Measurements from ENCODE around the gene ZNF518B. TPM values are rescaled to one million over a fixed set of nuclear protein-coding genes. Genes with fewer than 3 reads are reported as not detected.

ZNF518B gene, protein sequence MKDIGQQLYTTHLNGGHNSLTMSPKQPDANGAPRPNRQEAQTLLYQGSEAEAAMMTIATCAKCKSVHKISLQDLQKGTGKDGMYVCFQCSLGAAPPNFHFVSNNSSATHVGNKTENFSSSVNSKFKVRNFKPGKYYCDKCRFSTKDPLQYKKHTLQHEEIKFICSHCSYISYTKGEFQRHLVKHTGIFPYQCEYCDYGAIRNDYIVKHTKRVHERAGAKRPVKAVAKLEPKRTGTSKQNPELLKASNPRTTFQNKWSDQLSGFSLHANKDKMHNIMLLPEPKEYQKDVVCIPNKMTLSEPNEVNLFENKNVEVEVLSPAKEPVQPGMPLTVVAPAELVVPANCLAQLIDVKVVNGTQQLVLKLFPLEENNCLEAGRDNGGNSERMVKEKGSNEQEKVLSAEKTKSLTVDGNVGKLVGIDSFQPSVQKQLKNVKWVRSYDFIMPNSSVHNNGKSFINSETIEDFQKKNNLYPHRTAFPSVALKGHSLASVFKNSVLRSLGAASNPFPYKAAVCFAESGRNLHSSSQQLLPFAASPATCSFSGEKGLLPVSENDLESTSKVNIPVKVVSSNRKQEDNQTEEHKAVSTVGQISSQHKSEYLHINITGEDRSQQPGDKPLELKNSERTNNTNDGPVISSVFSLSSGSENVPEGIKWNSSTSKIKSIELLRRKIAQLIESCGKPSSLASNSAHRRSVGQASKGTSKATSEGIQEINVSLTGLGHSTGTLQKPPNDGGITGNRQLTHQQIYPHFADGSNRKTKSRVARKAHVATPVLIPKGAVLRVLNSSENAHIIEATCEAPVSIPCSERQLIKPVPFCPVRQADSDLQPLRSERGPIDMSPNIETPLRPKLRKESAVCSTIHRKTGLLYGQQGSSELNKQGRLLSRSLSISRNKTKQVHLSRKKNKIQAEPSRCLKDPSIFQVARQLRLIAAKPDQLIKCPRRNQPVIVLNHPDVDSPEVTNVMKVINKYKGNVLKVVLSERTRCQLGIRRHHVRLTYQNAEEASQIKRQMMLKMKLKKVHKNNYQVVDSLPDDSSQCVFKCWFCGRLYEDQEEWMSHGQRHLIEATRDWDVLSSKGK
- total RNA-seq (27.5 and 35.2 TPM in 2 replicates), polyA plus RNA-seq (15.8 and 17.0 TPM in 2 replicates)

DNA sequence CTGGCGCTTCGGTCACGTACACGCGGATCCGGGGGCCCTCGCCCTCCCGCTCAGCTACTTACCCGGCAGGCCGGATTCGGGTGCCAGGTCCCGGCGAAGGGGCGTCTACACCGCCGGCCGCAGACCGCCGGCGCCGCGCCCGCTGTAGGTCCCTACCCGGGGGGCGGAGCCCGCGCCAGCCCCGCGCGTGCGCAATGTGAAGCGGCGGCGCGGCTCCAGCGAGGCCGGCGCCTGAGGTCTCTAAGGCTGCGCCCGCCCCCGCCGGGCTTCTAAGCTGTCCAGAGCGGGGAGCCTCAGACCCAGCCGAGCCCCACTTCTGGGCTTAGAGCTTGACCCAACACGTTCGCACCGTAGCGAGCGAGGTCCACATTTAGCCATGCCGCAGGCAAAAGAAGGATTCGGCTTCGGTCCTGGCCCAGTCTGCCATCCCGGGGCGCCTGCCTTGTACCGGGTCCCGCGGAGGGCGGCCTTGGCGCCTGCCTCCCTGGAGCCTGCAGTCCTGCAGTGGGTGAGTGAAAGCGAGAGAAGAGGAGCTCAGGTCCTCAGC lies at the start of gene ZNF518B:
ZNF518B (minus strand) TSS at position 172 of the 547 bp plus-strand sequence. CDS start 11,098 bp downstream, outside the sequence.
- Histone ChIP-seq H3K27me3 (peaks cover 33% of the 10 kb centered on the region), H3K36me3 (peaks cover 6% of the 10 kb centered on the region), H3K27ac (no peak within 1 kb of the TSS), H3K4me1 (ENCODE audit: low read depth) (no peaks in the 10 kb centered on the region), H3K4me3 (peak within 1 kb of the TSS; percentile 30), H3K9me3 (ENCODE audit: low read depth) (no peaks in the 10 kb centered on the region)
- peak; percentile 59 to 81 for DNase-seq (ENCODE audit: low read depth in 1 of 2, low spot score in 1 of 2)
- TF ChIP-seq, protein P1, sequence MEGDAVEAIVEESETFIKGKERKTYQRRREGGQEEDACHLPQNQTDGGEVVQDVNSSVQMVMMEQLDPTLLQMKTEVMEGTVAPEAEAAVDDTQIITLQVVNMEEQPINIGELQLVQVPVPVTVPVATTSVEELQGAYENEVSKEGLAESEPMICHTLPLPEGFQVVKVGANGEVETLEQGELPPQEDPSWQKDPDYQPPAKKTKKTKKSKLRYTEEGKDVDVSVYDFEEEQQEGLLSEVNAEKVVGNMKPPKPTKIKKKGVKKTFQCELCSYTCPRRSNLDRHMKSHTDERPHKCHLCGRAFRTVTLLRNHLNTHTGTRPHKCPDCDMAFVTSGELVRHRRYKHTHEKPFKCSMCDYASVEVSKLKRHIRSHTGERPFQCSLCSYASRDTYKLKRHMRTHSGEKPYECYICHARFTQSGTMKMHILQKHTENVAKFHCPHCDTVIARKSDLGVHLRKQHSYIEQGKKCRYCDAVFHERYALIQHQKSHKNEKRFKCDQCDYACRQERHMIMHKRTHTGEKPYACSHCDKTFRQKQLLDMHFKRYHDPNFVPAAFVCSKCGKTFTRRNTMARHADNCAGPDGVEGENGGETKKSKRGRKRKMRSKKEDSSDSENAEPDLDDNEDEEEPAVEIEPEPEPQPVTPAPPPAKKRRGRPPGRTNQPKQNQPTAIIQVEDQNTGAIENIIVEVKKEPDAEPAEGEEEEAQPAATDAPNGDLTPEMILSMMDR (IDR thresholded peaks at IDR 0.05; ENCODE audit: low read depth, low read length), result no peak

DNA sequence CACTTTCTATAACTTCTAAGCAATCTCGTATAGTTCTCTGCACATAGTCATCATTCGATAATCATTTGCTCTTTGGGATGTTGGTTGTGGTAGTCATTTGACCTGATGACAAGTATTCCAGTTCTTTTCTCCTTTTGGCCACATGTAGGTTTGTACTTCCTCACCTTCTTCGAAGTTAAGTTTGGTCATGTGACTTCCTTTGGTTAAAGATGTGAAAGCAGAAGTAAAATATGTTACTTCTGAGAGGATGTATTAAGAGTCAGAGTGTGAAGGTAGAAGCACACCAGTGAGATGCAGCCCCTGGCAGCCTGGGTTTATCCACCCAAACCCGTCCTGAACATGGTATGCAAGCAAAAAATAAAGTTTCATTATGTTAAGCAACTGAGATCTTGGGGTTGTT lies 48.9 kb upstream of the ZNF518B start:
- Histone ChIP-seq H3K27ac (no peak overlapping the region), H3K4me1 (ENCODE audit: low read depth) (no peaks in the 10 kb centered on the region)
- TF ChIP-seq, protein P1 (IDR thresholded peaks at IDR 0.05; ENCODE audit: low read depth, low read length), result no peak

DNA sequence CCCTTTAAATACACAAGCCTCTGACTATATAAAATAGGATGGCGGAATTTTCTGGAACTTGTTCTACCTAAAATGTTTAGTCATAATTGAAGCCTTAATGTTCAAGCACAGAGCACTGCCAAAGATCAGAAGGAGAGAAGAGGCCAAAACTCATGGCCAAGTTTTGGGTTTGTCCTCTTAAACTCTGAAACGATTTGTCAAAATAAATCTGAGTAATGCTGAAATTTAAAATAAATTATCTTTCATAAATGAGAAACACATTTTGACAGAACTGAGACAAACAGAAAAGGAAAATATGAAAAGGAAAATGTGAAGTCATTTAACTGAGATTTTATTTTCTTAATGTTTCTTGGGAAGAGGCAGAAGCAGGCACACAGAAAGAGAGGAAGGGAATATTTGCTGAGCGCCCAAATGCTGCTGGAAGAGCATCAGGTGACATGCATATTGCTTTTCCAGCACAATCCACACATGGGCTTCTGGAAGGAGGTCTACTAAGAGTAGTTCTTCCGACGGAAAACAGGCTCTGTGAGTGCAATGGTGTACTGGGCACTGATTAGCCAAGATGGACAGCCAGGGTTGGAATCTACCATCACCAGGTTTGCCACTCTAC lies 47.4 kb upstream of the ZNF518B start:
- TF ChIP-seq, protein P1 (IDR thresholded peaks at IDR 0.05; ENCODE audit: low read depth, low read length), result no peak
- DNase-seq (ENCODE audit: low read depth in 1 of 2, low spot score in 1 of 2), result no peak
- Histone ChIP-seq H3K9me3 (ENCODE audit: low read depth) (no peaks in the 10 kb centered on the region), H3K27ac (no peak overlapping the region), H3K27me3 (no peaks in the 10 kb centered on the region), H3K4me3 (no peak overlapping the region), H3K4me1 (ENCODE audit: low read depth) (no peaks in the 10 kb centered on the region), H3K36me3 (no peaks in the 10 kb centered on the region)

More for the DNA sequence above, 48.9 kb upstream of the ZNF518B start:
- Histone ChIP-seq H3K9me3 (ENCODE audit: low read depth) (no peaks in the 10 kb centered on the region), H3K36me3 (no peaks in the 10 kb centered on the region), H3K27me3 (no peaks in the 10 kb centered on the region), H3K4me3 (no peak overlapping the region)
- DNase-seq (ENCODE audit: low read depth in 1 of 2, low spot score in 1 of 2), result no peak

DNA sequence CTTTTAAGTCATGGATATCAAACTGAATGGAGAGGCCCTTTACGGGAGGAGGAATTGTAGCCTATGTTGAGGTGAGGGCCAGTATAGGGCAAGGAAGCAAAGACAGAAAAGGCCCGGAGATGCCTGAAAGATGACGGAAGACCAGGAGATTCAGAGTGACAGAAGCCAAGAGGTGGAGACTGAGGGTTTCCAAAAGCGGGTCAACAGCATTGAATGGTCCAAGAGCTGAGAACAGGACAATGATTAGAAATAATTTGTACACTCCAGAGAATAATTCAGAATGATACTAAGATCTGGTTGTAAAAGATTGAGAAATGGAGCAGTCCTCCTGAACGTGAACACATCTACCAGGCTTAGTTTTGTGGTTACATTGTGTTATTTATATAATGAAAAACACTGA lies 45.5 kb upstream of the ZNF518B start:
- TF ChIP-seq, protein P1 (IDR thresholded peaks at IDR 0.05; ENCODE audit: low read depth, low read length), result no peak
- H3K4me3 ChIP-seq, result no peak overlapping the region
- H3K36me3 ChIP-seq, result no peaks in the 10 kb centered on the region
- peaks cover 4% of the 10 kb centered on the region for H3K4me1 ChIP-seq (ENCODE audit: low read depth)
- no peak for DNase-seq (ENCODE audit: low read depth in 1 of 2, low spot score in 1 of 2)
- no peak overlapping the region for H3K27ac ChIP-seq
- no peaks in the 10 kb centered on the region for H3K9me3 ChIP-seq (ENCODE audit: low read depth)
- no peaks in the 10 kb centered on the region for H3K27me3 ChIP-seq

DNA sequence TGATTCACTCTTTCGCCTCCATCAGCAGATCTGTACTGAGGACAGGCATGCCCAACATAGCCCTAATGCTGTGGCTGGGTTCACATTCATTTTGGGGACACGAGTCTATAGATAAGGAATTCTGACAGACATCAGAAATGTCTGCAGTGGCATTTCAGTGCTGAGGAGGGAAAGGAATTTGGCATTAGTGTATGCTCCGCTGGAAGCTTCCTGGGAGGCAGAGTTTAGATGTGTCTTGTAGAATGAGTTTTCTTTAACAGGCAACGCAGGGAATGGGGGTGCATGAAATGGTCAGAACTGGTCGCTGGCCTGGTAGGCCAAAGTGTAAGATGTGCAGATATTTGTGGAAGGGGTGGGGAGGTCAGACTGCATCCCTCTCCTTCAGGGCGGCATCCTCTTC lies 43.5 kb upstream of the ZNF518B start:
- no peak overlapping the region for H3K4me3 ChIP-seq
- H3K36me3 ChIP-seq, result no peaks in the 10 kb centered on the region
- no peak overlapping the region for H3K27ac ChIP-seq
- no peaks in the 10 kb centered on the region for H3K27me3 ChIP-seq
- peaks cover 4% of the 10 kb centered on the region for H3K4me1 ChIP-seq (ENCODE audit: low read depth)
- TF ChIP-seq, protein P1 (IDR thresholded peaks at IDR 0.05; ENCODE audit: low read depth, low read length), result no peak
- no peak for DNase-seq (ENCODE audit: low read depth in 1 of 2, low spot score in 1 of 2)
- no peaks in the 10 kb centered on the region for H3K9me3 ChIP-seq (ENCODE audit: low read depth)

All from cardiac muscle cell (in vitro differentiated cells and primary cell).